SK-N-SH treated with all-trans-retinoic acid at 6 μM for 48 hours (cell line): ENCODE results near the gene KYAT1.

Experiments
- ATAC-seq: fragments of 200-7000 bp; cut with Tn5 transposase; 3 replicates; pipeline ENCODE4 v1.9.1; 2020; ENCODE audit warnings: mild to moderate bottlenecking, moderate library complexity
- BACH2 ChIP-seq: fragments of 250-450 bp; sonication (Bioruptor Pico); IDR thresholded peaks from 2 replicates; pipeline ENCODE4 v1.9.0; 2021; ENCODE audit warnings: mild to moderate bottlenecking, borderline replicate concordance
- CREB5 ChIP-seq: fragments of 250-450 bp; sonication (Bioruptor Pico); IDR thresholded peaks from 2 replicates; pipeline ENCODE4 v1.5.1; 2020; ENCODE audit warnings: low read depth, mild to moderate bottlenecking, moderate library complexity
- CSDC2 ChIP-seq: fragments of 250-450 bp; sonication (Bioruptor Pico); IDR thresholded peaks from 2 replicates; pipeline ENCODE4 v1.5.0; 2020; ENCODE audit warnings: mild to moderate bottlenecking, moderate library complexity
- CSRNP3 ChIP-seq: fragments of 250-450 bp; sonication (Bioruptor Pico); IDR thresholded peaks from 2 replicates; pipeline ENCODE4 v1.5.1; 2021; ENCODE audit warnings: mild to moderate bottlenecking, moderate library complexity
- ISL1 ChIP-seq: fragments of 250-450 bp; sonication (Bioruptor Pico); IDR thresholded peaks from 2 replicates; pipeline ENCODE4 v2.1.2; 2022; ENCODE audit warnings: mild to moderate bottlenecking, moderate library complexity
- OSR1 ChIP-seq: fragments of 250-450 bp; sonication (Bioruptor Pico); IDR thresholded peaks from 2 replicates; pipeline ENCODE4 v1.8.0; 2022; ENCODE audit warnings: moderate library complexity, mild to moderate bottlenecking, inconsistent platforms
- PATZ1 ChIP-seq: fragments of 250-450 bp; sonication (Bioruptor Pico); IDR thresholded peaks from 2 replicates; pipeline ENCODE4 v1.8.0; 2020; ENCODE audit warnings: mild to moderate bottlenecking, moderate library complexity, borderline replicate concordance
- PPARA ChIP-seq: fragments of 250-450 bp; sonication (Bioruptor Pico); IDR thresholded peaks from 2 replicates; pipeline ENCODE4 v1.5.0; 2020; ENCODE audit warnings: mild to moderate bottlenecking, borderline replicate concordance
- SNAI2 ChIP-seq: fragments of 250-450 bp; sonication (Bioruptor Pico); IDR thresholded peaks from 2 replicates; pipeline ENCODE4 v1.5.0; 2020; ENCODE audit warnings: mild to moderate bottlenecking, moderate library complexity
- TOX ChIP-seq: fragments of 250-450 bp; sonication (Bioruptor Pico); IDR thresholded peaks from 2 replicates; pipeline ENCODE4 v1.8.0; 2021; ENCODE audit warnings: mild to moderate bottlenecking, moderate library complexity, borderline replicate concordance
- TSHZ2 ChIP-seq: fragments of 250-450 bp; sonication (Bioruptor Pico); IDR thresholded peaks from 2 replicates; pipeline ENCODE4 v1.5.0; 2020; ENCODE audit warnings: mild to moderate bottlenecking, moderate library complexity
- ZC3H10 ChIP-seq: fragments of 250-450 bp; sonication (Bioruptor Pico); IDR thresholded peaks from 2 replicates; pipeline ENCODE4 v1.5.1; 2021; ENCODE audit warnings: mild to moderate bottlenecking, moderate library complexity
- ZFP3 ChIP-seq: fragments of 250-450 bp; sonication (Bioruptor Pico); IDR thresholded peaks from 2 replicates; pipeline ENCODE4 v1.5.0; 2020; ENCODE audit warnings: mild to moderate bottlenecking, moderate library complexity
- ZFP30 ChIP-seq: fragments of 450-650 bp; formaldehyde crosslinking; IDR thresholded peaks from 2 replicates; pipeline ENCODE4 v1.5.0; 2022; ENCODE audit warnings: mild to moderate bottlenecking, moderate library complexity
- ZNF565 ChIP-seq: fragments of 450-650 bp; formaldehyde crosslinking; conservative IDR thresholded peaks from 2 replicates; pipeline ENCODE4 v1.5.0; 2020; ENCODE audit warnings: low read depth, mild to moderate bottlenecking, moderate library complexity
- ZNF70 ChIP-seq: fragments of 450-650 bp; formaldehyde crosslinking; IDR thresholded peaks from 2 replicates; pipeline ENCODE4 v1.5.0; 2020; ENCODE audit warnings: mild to moderate bottlenecking, moderate library complexity
- ZNF8 ChIP-seq: fragments of 450-650 bp; formaldehyde crosslinking; IDR thresholded peaks from 2 replicates; pipeline ENCODE4 v1.5.0; 2020; ENCODE audit warnings: mild to moderate bottlenecking, moderate library complexity

KYAT1 gene

GRCh38 chr9:128828719-128829452, 52.9 kb downstream of the KYAT1 start:
- TF ChIP-seq BACH2 (CRISPR knock-in tag) (no peak), ZNF70 (CRISPR knock-in tag) (no peak), CSDC2 (CRISPR knock-in tag) (no peak), ZNF565 (CRISPR knock-in tag) (no peak), OSR1 (CRISPR knock-in tag) (no peak), TSHZ2 (CRISPR knock-in tag) (no peak), SNAI2 (CRISPR knock-in tag) (no peak), ISL1 (CRISPR knock-in tag) (no peak), ZC3H10 (no peak), PPARA (CRISPR knock-in tag) (no peak)

GRCh38 chr9:128828267-128828666, 53.5 kb downstream of the KYAT1 start:
- ATAC-seq: no peak
- TF ChIP-seq ZNF8 (CRISPR knock-in tag): no peak
- TF ChIP-seq CSRNP3 (CRISPR knock-in tag): no peak
- no peak for TF ChIP-seq ZFP3 (CRISPR knock-in tag)
- TF ChIP-seq ZNF565 (CRISPR knock-in tag): no peak
- TF ChIP-seq TOX (CRISPR knock-in tag): no peak

More at GRCh38 chr9:128828719-128829452, 52.9 kb downstream of the KYAT1 start:
- ATAC-seq: peak; percentile 6

- TF ChIP-seq PATZ1 (CRISPR knock-in tag) (no peak), ZNF8 (CRISPR knock-in tag) (no peak), CREB5 (CRISPR knock-in tag) (no peak), ZC3H10 (no peak), TSHZ2 (CRISPR knock-in tag) (no peak), CSDC2 (CRISPR knock-in tag) (no peak), ZNF70 (CRISPR knock-in tag) (no peak), ZFP30 (CRISPR knock-in tag) (no peak)
- no peak for ATAC-seq
Observed at GRCh38 chr9:128825923-128826700, 55.6 kb downstream of the KYAT1 start.
